ENCODE data around the gene GRIN3B. TPM values are rescaled to one million over a fixed set of nuclear protein-coding genes. Genes with fewer than 3 reads are reported as not detected.

The GRIN3B gene
- total and polyA plus RNA-seq, 10 of the 15 experiments (the other 5 are each of a cell fraction or from before 2014, with no cell fraction given), result 0.15 TPM; not detected in 9

- TF ChIP-seq RCOR1 (conservative IDR thresholded peaks at IDR 0.05; ENCODE audit: low read depth, low read length), result no peak
- no peak for TF ChIP-seq SMARCA5 (IDR thresholded peaks at IDR 0.05)
- no peak for TF ChIP-seq CBFB (IDR thresholded peaks at IDR 0.05; ENCODE audit: low read depth)
- TF ChIP-seq ZNF622 (IDR thresholded peaks at IDR 0.05), result no peak
- no peak for TF ChIP-seq BCL11A (IDR thresholded peaks at IDR 0.05; ENCODE audit: low read depth, low read length)
- no peak for TF ChIP-seq CBX5 (IDR thresholded peaks at IDR 0.05; ENCODE audit: low read depth)
- peak; percentile 68; the same call in 1 of the 2 replicates for TF ChIP-seq TARDBP (IDR thresholded peaks at IDR 0.05; ENCODE audit: borderline replicate concordance)
- TF ChIP-seq TCF3 (IDR thresholded peaks at IDR 0.05; ENCODE audit: borderline replicate concordance, insufficient read depth, low read depth, low read length), result 0 out of 2 replicates have a peak, but pooled peaks have one; percentile 24
- peak; percentile 39; the same call in 1 of the 2 replicates for TF ChIP-seq TAF1 (IDR thresholded peaks at IDR 0.05; ENCODE audit: borderline replicate concordance, low read depth, low read length)
- no peak for TF ChIP-seq BMI1 (IDR thresholded peaks at IDR 0.05; ENCODE audit: borderline replicate concordance)
- TF ChIP-seq MLLT1 (IDR thresholded peaks at IDR 0.05), result no peak
- TF ChIP-seq ZNF24 (IDR thresholded peaks at IDR 0.05), result peak; percentile 96
- TF ChIP-seq HDAC6 (IDR thresholded peaks at IDR 0.05; ENCODE audit: unreplicated experiment), result no peak
- TF ChIP-seq NR2C1 (IDR thresholded peaks at IDR 0.05), result no peak
- TF ChIP-seq RB1 (IDR thresholded peaks at IDR 0.05; ENCODE audit: borderline replicate concordance), result peak; percentile 88; the same call in 1 of the 2 replicates
- TF ChIP-seq IKZF1 (conservative IDR thresholded peaks at IDR 0.05), result peak; percentile 67; the same call in 1 of the 2 replicates
- TF ChIP-seq MEF2A (IDR thresholded peaks at IDR 0.05; ENCODE audit: insufficient read depth, low read depth, low read length), result no peak
- TF ChIP-seq ZBTB11 (CRISPR knock-in tag; IDR thresholded peaks at IDR 0.05), result no peak
- peak; percentile 88 for TF ChIP-seq POU2F2 (IDR thresholded peaks at IDR 0.05; ENCODE audit: borderline replicate concordance, low read depth, low read length)
- TF ChIP-seq GATAD2B (conservative IDR thresholded peaks at IDR 0.05; ENCODE audit: low read depth), result no peak
- peak in 1 of 3 experiments; percentile 4; a peak in 1 of 6 replicates for TF ChIP-seq CTCF (IDR thresholded peaks at IDR 0.05 in 2 of 3, conservative IDR thresholded peaks at IDR 0.05 in 1 of 3; ENCODE audit: control insufficient read depth in 2 of 3, extremely low read depth in 1 of 3, insufficient read depth in 1 of 3, low read depth in 3 of 3, low read length in 3 of 3)
- no peak for TF ChIP-seq STAT3 (IDR thresholded peaks at IDR 0.05; ENCODE audit: low read depth, low read length)
- no peak; the same call in 1 of the 2 replicates for TF ChIP-seq LARP7 (IDR thresholded peaks at IDR 0.05)
- TF ChIP-seq SMAD1 (IDR thresholded peaks at IDR 0.05; ENCODE audit: low read depth, partially characterized antibody), result no peak
- peak; percentile 94 for TF ChIP-seq POLR2A (IDR thresholded peaks at IDR 0.05; ENCODE audit: low read depth, low read length)
These were observed 39.6 kb downstream of the GRIN3B start, which contains the start of gene ABCA7 (continued) for GRCh38 chr19:1039646-1040475.

Measured in GM12878 (cell line).